GM21576 (cell line): Measurements from ENCODE around the gene BTBD16.

ENCODE experiments used
- ATAC-seq: cut with Tn5 transposase; IDR thresholded peaks from one replicate; pipeline ENCODE4 v1.9.1; 2021; ENCODE audit warnings: mild to moderate bottlenecking, moderate library complexity; ENCODE audit not compliant: unreplicated experiment

BTBD16 gene

GRCh38 chr10:122363311-122363710, 92.2 kb downstream of the BTBD16 start:
- ATAC-seq: no peak

GRCh38 chr10:122363722-122364463, 92.8 kb downstream of the BTBD16 start:
- ATAC-seq: no peak

GRCh38 chr10:122368502-122369254, 97.6 kb downstream of the BTBD16 start:
- no peak for ATAC-seq

GRCh38 chr10:122373108-122373507, 102.0 kb downstream of the BTBD16 start:
- ATAC-seq: no peak

- ATAC-seq: no peak
Observed at GRCh38 chr10:122373721-122374120, 102.6 kb downstream of the BTBD16 start.

GRCh38 chr10:122374237-122374858, 103.3 kb downstream of the BTBD16 start, which contains the start of gene PLEKHA1:
Gene PLEKHA1, plus strand, starts transcription at chr10:122374708. Its CDS starts 18,493 bp downstream, at chr10:122393201.
- peak; percentile 82 for ATAC-seq

GRCh38 chr10:122374859-122375678, 104.0 kb downstream of the BTBD16 start:
- ATAC-seq: peak; percentile 64

- ATAC-seq: no peak
Observed at GRCh38 chr10:122375679-122376160, 104.6 kb downstream of the BTBD16 start.

- ATAC-seq: no peak
Observed at GRCh38 chr10:122376364-122376961, 105.4 kb downstream of the BTBD16 start.

GRCh38 chr10:122379041-122379440, 107.9 kb downstream of the BTBD16 start:
- no peak for ATAC-seq

GRCh38 chr10:122379537-122379936, 108.4 kb downstream of the BTBD16 start:
- no peak for ATAC-seq

GRCh38 chr10:122380703-122381102, 109.6 kb downstream of the BTBD16 start:
- ATAC-seq: no peak

GRCh38 chr10:122381680-122382079, 110.6 kb downstream of the BTBD16 start:
- no peak for ATAC-seq

GRCh38 chr10:122386514-122386913, 115.4 kb downstream of the BTBD16 start:
- ATAC-seq: no peak

- no peak for ATAC-seq
Observed at GRCh38 chr10:122387572-122387971, 116.5 kb downstream of the BTBD16 start.
